Kidney epithelial cell (primary cell): Measurements from ENCODE around the gene COBLL1. TPM values are rescaled to one million over a fixed set of nuclear protein-coding genes. Genes with fewer than 3 reads are reported as not detected.

ENCODE experiments used
- DNase-seq: peaks from one replicate; pipeline ENCODE4 v3.0.0-alpha.2; 2010; ENCODE audit warnings: low read depth
- H3K27me3 ChIP-seq: 2 replicates; pipeline ENCODE4 v1.6.0; 2011; ENCODE audit warnings: low read length; ENCODE audit not compliant: control insufficient read depth, insufficient read depth
- H3K36me3 ChIP-seq: 2 replicates; pipeline ENCODE4 v1.5.1; 2011; ENCODE audit warnings: low read length; ENCODE audit not compliant: control insufficient read depth, insufficient read depth
- H3K4me3 ChIP-seq: 2 replicates; pipeline ENCODE4 v1.5.1; 2011; ENCODE audit warnings: low read depth, mild to moderate bottlenecking, control low read depth, low read length
- CTCF ChIP-seq: IDR thresholded peaks from 2 replicates; pipeline ENCODE4 v1.5.1; 2011; ENCODE audit warnings: mild to moderate bottlenecking, moderate library complexity, low read length, control low read depth, inconsistent platforms; ENCODE audit not compliant: insufficient read depth, poor library complexity, severe bottlenecking
- total RNA-seq: library from RNA; depleted of rRNA; stranded (reverse); fragments of >200 nt; gene quantifications from 2 replicates; pipeline ENCODE4 v1.2.3, GENCODE V29; 2015

The COBLL1 gene
- total RNA-seq, 1 donor from 2014 or later: 57.2 TPM

- H3K36me3 ChIP-seq: no peaks in the 10 kb centered on the region
- H3K27me3 ChIP-seq: no peaks in the 10 kb centered on the region
- no peak for TF ChIP-seq CTCF
- no peak overlapping the region for H3K4me3 ChIP-seq
- DNase-seq: no peak
Measured at GRCh38 chr2:164777847-164778461, 63.7 kb downstream of the COBLL1 start.

DNA sequence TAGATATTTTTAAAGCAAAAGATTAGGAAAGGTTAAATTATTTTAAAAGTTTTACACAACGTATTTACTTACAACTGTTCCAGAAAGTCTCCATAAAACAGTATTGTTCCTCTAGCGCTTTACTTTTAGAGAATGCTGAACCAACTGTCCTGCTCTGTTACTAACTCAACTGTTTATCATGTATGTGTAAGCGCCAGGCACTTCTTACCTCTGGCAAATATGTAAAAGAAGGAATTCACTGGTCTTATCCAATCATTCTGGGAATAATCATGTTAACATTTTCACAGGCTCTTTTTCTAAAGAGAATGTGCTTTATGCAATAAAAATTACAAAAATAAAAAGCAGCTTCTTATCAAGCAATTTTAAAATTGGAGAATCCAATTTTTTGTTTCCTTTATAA, 68.0 kb downstream of the COBLL1 start:
- no peak for DNase-seq
- Histone ChIP-seq H3K4me3 (no peak overlapping the region), H3K27me3 (no peaks in the 10 kb centered on the region), H3K36me3 (no peaks in the 10 kb centered on the region)
- no peak for TF ChIP-seq CTCF

DNA sequence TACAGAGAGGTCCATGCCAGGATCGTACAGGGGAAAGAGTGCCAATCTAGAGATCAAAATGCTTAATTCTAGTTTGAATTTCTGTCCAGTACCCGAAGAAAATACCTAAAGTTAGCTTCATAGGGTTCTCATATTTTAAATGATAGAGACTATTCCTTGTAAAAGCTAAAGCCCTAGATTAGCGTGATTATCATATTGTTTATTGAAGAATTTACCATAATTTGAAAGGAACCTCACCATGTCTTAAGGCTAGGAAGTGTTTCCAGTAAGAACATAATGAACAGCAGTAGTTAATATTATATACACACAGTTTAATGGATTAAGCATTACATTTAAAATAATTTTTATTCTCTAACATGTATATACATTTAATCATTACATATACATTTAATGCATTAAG, 68.5 kb downstream of the COBLL1 start:
- H3K36me3 ChIP-seq: no peaks in the 10 kb centered on the region
- no peak for TF ChIP-seq CTCF
- H3K27me3 ChIP-seq: no peaks in the 10 kb centered on the region
- no peak overlapping the region for H3K4me3 ChIP-seq
- DNase-seq: no peak

GRCh38 chr2:164771897-164772296, 69.7 kb downstream of the COBLL1 start:
- Histone ChIP-seq H3K4me3 (no peak overlapping the region), H3K36me3 (no peaks in the 10 kb centered on the region), H3K27me3 (no peaks in the 10 kb centered on the region)
- no peak for TF ChIP-seq CTCF
- no peak for DNase-seq

DNA sequence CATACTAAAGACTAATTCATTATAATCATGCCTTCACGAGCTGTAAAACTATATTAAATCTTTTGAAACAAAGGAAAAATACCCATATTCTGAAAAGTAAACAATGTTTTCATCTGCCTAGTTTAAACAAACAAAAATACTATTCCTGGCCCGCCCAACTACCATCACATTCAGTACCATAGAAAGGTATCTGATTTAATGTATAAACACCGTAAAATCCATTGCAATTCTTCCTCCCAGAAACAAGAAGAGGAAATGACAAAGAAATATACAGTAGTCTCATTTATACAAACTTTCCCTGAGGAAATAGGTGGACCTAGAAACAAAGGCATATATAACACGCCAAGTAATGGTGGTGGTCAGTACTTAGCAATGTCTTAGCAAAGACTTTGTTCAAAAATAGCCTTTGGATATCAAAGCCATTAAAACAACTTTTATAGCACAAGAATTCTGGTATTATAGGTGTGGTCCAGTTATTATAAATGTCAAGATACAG, 71.2 kb downstream of the COBLL1 start:
- Histone ChIP-seq H3K4me3 (no peak overlapping the region), H3K36me3 (no peaks in the 10 kb centered on the region), H3K27me3 (no peaks in the 10 kb centered on the region)
- DNase-seq: no peak
- no peak for TF ChIP-seq CTCF

DNA sequence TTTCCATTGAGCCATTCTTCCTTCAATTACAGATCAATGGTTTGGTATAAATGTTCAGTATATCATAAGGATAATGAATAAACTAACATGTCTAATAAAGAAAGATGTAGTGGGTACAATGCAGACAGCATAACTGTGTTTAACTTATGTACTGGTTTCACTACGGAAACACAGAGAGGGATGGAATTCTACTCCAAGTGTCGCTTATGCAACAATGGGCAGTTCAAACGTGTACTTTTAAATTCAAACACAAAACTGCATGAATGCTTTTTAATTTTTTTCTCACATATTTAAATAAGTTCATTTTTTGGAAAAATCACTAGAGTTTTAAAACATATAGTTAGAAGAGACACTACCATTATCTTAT, 74.7 kb downstream of the COBLL1 start:
- H3K36me3 ChIP-seq: no peaks in the 10 kb centered on the region
- DNase-seq: no peak
- H3K27me3 ChIP-seq: no peaks in the 10 kb centered on the region
- no peak overlapping the region for H3K4me3 ChIP-seq
- no peak for TF ChIP-seq CTCF
